Colonic mucosa (tissue), 4 donors: ENCODE measurements around the gene CABP7. TPM values are rescaled to one million over a fixed set of nuclear protein-coding genes. Genes with fewer than 3 reads are reported as not detected.

ENCODE experiments used
- DNase-seq: peaks from one replicate; pipeline ENCODE4 v3.0.0-alpha.2; 2020
- H3K27ac ChIP-seq: fragments of 200-600 bp; one replicate; pipeline ENCODE4 v1.8.0; 2021
- H3K27me3 ChIP-seq: fragments of 200-600 bp; one replicate; pipeline ENCODE4 v1.8.0; 2021
- H3K36me3 ChIP-seq: fragments of 200-600 bp; one replicate; pipeline ENCODE4 v1.8.0; 2021
- H3K4me1 ChIP-seq: fragments of 200-600 bp; one replicate; pipeline ENCODE4 v1.8.0; 2021; ENCODE audit warnings: mild to moderate bottlenecking
- H3K4me3 ChIP-seq: fragments of 200-600 bp; one replicate; pipeline ENCODE4 v1.8.0; 2021
- H3K9ac ChIP-seq, 2 donors: one replicate each; pipeline ENCODE4 v1.7.0; 2013; ENCODE audit warnings: control low read depth in 2 of 2, low read depth in 2 of 2, low read length in 2 of 2
- H3K9me3 ChIP-seq: fragments of 200-600 bp; one replicate; pipeline ENCODE4 v1.8.0; 2021
- CTCF ChIP-seq: fragments of 200-600 bp; IDR thresholded peaks from one replicate; pipeline ENCODE4 v1.8.0; 2022; ENCODE audit warnings: antibody characterized with exemption, mild to moderate bottlenecking
- intact Hi-C: fragments of 100-400 bp; cut with DNase I; formaldehyde crosslinking; loops from one replicate; pipeline ENCODE4 v1.14.1; 2022
- total RNA-seq, 2 donors: library from RNA; stranded (reverse); fragmentation: NEBNext Ultra II Directional in 1 of 2; extraction: Animal tissue kit (Norgen Biotek cat#: 25700) in 1 of 2; gene quantifications; one replicate each; pipeline ENCODE4 v1.2.1, GENCODE V29; 2021
- donor health status: healthy.
- donor health status: DM: no; HTN: no; CAD: no.
- donor health status: DM: no; HTN: no; CAD: no.

The CABP7 gene
- total RNA-seq, 2 donors from 2014 or later: 0.50 TPM; not detected in 1

- DNase-seq: no peak
- Histone ChIP-seq H3K27me3 (no peaks in the 10 kb centered on the region), H3K36me3 (no peaks in the 10 kb centered on the region), H3K4me3 (no peak overlapping the region), H3K9me3 (no peaks in the 10 kb centered on the region), H3K4me1 (no peaks in the 10 kb centered on the region), H3K27ac (no peak overlapping the region), H3K9ac (no peak overlapping the region)
- intact Hi-C loops: no loop called here
- no peak for TF ChIP-seq CTCF
Measured at GRCh38 chr22:29755889-29756288, 36.1 kb downstream of the CABP7 start.

GRCh38 chr22:29756341-29756740 lies 36.5 kb downstream of the CABP7 start:
- Histone ChIP-seq H3K4me1 (no peaks in the 10 kb centered on the region), H3K4me3 (no peak overlapping the region), H3K9me3 (no peaks in the 10 kb centered on the region), H3K27me3 (no peaks in the 10 kb centered on the region), H3K27ac (no peak overlapping the region), H3K36me3 (no peaks in the 10 kb centered on the region), H3K9ac (no peak overlapping the region)
- DNase-seq: no peak
- intact Hi-C loops: no loop called here
- TF ChIP-seq CTCF: no peak

- H3K4me1 ChIP-seq: no peaks in the 10 kb centered on the region
- H3K27ac ChIP-seq: no peak overlapping the region
- TF ChIP-seq CTCF: no peak
Measured at GRCh38 chr22:29757096-29757495, 37.3 kb downstream of the CABP7 start.

GRCh38 chr22:29758068-29758622 lies 38.3 kb downstream of the CABP7 start:
- Histone ChIP-seq H3K27ac (no peak overlapping the region), H3K9ac (no peak overlapping the region), H3K9me3 (no peaks in the 10 kb centered on the region), H3K27me3 (no peaks in the 10 kb centered on the region), H3K36me3 (no peaks in the 10 kb centered on the region), H3K4me3 (no peak overlapping the region), H3K4me1 (no peaks in the 10 kb centered on the region)
- DNase-seq: no peak
- intact Hi-C loops: no loop called here
- TF ChIP-seq CTCF: no peak

More at GRCh38 chr22:29757096-29757495, 37.3 kb downstream of the CABP7 start:
- DNase-seq: no peak
- Histone ChIP-seq H3K27me3 (no peaks in the 10 kb centered on the region), H3K36me3 (no peaks in the 10 kb centered on the region), H3K9ac (no peak overlapping the region), H3K9me3 (no peaks in the 10 kb centered on the region), H3K4me3 (no peak overlapping the region)
- intact Hi-C loops: no loop called here

- no peaks in the 10 kb centered on the region for H3K4me1 ChIP-seq
- no peak for TF ChIP-seq CTCF
Measured at GRCh38 chr22:29758959-29759358, 39.2 kb downstream of the CABP7 start.

More at GRCh38 chr22:29758959-29759358, 39.2 kb downstream of the CABP7 start:
- Histone ChIP-seq H3K9me3 (no peaks in the 10 kb centered on the region), H3K9ac (no peak overlapping the region), H3K27ac (no peak overlapping the region), H3K36me3 (no peaks in the 10 kb centered on the region), H3K27me3 (no peaks in the 10 kb centered on the region), H3K4me3 (no peak overlapping the region)
- DNase-seq: no peak
- intact Hi-C loops: no loop called here
